Stimulated activated memory B cell treated with anti-CD40 and anti-IgM and Interleukin-4, amounts not matched to agents 10 μg/mL and 1 μg/mL and 100 μg/mL, for 72 hours (primary cell): ENCODE measurements around the gene PPP3R1.
"Not testable (repeated sequence)": the region's sequence is repeated elsewhere in the genome, so short reads cannot be mapped to it uniquely, and the experiment has no call there.

Experiments
- ATAC-seq: fragments of 150-1000 bp; cut with Tn5 transposase; 2 replicates; pipeline ENCODE4 v1.10.0; 2021
- H3K27ac Mint-ChIP-seq: one replicate; pipeline ENCODE4 v1.8.0; 2022; ENCODE audit warnings: mild to moderate bottlenecking, mixed read lengths
- H3K27me3 Mint-ChIP-seq: one replicate; pipeline ENCODE4 v1.8.0; 2022; ENCODE audit warnings: mixed read lengths
- H3K36me3 Mint-ChIP-seq: one replicate; pipeline ENCODE4 v1.8.0; 2022; ENCODE audit warnings: mixed read lengths
- H3K4me1 Mint-ChIP-seq: one replicate; pipeline ENCODE4 v1.8.0; 2022; ENCODE audit warnings: mixed read lengths
- H3K4me3 Mint-ChIP-seq: one replicate; pipeline ENCODE4 v1.8.0; 2022; ENCODE audit warnings: mild to moderate bottlenecking, moderate library complexity, mixed read lengths
- H3K9me3 Mint-ChIP-seq: one replicate; pipeline ENCODE4 v1.8.0; 2022; ENCODE audit warnings: mixed read lengths

PPP3R1 gene

GRCh38 chr2:68190991-68191731, 61.2 kb downstream of the PPP3R1 start:
- Mint-ChIP-seq H3K4me1 (peaks cover 42% of the 10 kb centered on the region), H3K36me3 (peaks cover 10% of the 10 kb centered on the region), H3K9me3 (no peaks in the 10 kb centered on the region), H3K4me3 (no peak overlapping the region), H3K27me3 (no peaks in the 10 kb centered on the region), H3K27ac (peak overlapping the region; percentile 28)
- no peak for ATAC-seq

- Mint-ChIP-seq H3K4me3 (no peak overlapping the region), H3K27me3 (no peaks in the 10 kb centered on the region), H3K4me1 (peaks cover 38% of the 10 kb centered on the region), H3K36me3 (peaks cover 15% of the 10 kb centered on the region), H3K27ac (peak overlapping the region; percentile 28), H3K9me3 (no peaks in the 10 kb centered on the region)
- no peak for ATAC-seq
Observed at GRCh38 chr2:68189991-68190784, 62.1 kb downstream of the PPP3R1 start.

DNA sequence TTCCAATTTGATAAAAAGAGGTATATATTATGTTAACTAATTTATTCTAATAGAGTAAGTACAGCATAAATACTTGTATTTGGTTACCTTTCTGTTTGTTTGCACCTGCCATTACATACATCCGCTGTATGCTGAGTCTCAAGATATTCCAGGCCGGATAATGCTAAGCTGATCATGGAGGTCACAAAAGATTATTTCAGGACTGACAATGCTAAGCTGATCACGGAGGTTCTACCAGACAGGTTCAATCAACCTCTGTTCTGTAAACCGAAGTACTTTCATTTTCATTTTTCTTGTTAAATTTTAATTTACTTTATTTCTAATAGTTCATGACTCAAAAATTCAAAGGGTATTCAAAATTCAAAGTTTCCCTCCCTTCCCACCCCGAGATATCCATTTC, 63.5 kb downstream of the PPP3R1 start:
- ATAC-seq = no peak
- Mint-ChIP-seq H3K4me1 (peaks cover 41% of the 10 kb centered on the region), H3K36me3 (peaks cover 22% of the 10 kb centered on the region), H3K9me3 (no peaks in the 10 kb centered on the region), H3K27me3 (no peaks in the 10 kb centered on the region), H3K4me3 (no peak overlapping the region), H3K27ac (no peak overlapping the region)

DNA sequence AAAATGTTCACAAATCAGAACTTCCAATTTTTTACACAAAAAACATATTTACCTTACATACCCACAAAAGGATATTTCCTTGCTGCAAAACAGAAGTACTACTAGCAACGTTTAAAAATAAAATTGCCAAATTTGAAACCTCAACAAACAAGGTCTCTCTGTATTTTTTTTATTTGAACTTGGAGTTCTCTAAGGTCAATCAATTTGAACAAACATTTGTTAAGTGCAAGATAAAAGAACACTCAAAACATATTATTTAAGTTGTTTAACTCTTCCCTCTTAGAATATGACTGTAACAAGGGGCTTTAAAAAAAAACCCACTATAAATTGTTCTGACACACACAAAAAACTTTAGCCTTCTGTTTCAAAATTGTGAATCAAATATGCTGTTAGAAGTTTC, 65.0 kb downstream of the PPP3R1 start:
- peaks cover 30% of the 10 kb centered on the region for H3K36me3 Mint-ChIP-seq
- ATAC-seq = no peak
- no peaks in the 10 kb centered on the region for H3K9me3 Mint-ChIP-seq
- H3K27ac Mint-ChIP-seq = no peak overlapping the region
- no peaks in the 10 kb centered on the region for H3K27me3 Mint-ChIP-seq
- H3K4me1 Mint-ChIP-seq = peaks cover 30% of the 10 kb centered on the region
- H3K4me3 Mint-ChIP-seq = no peak overlapping the region

GRCh38 chr2:68185541-68186164, 66.7 kb downstream of the PPP3R1 start:
- H3K36me3 Mint-ChIP-seq = peaks cover 36% of the 10 kb centered on the region
- H3K4me1 Mint-ChIP-seq = peaks cover 22% of the 10 kb centered on the region
- no peak overlapping the region for H3K4me3 Mint-ChIP-seq
- H3K9me3 Mint-ChIP-seq = no peaks in the 10 kb centered on the region
- no peak overlapping the region for H3K27ac Mint-ChIP-seq
- ATAC-seq = no peak
- H3K27me3 Mint-ChIP-seq = no peaks in the 10 kb centered on the region

- ATAC-seq = no peak
- peaks cover 46% of the 10 kb centered on the region for H3K36me3 Mint-ChIP-seq
- H3K4me3 Mint-ChIP-seq = no peak overlapping the region
- H3K27me3 Mint-ChIP-seq = no peaks in the 10 kb centered on the region
- H3K9me3 Mint-ChIP-seq = no peaks in the 10 kb centered on the region
- H3K27ac Mint-ChIP-seq = no peak overlapping the region
- peaks cover 25% of the 10 kb centered on the region for H3K4me1 Mint-ChIP-seq
Observed at GRCh38 chr2:68182902-68183301, 69.4 kb downstream of the PPP3R1 start.

DNA sequence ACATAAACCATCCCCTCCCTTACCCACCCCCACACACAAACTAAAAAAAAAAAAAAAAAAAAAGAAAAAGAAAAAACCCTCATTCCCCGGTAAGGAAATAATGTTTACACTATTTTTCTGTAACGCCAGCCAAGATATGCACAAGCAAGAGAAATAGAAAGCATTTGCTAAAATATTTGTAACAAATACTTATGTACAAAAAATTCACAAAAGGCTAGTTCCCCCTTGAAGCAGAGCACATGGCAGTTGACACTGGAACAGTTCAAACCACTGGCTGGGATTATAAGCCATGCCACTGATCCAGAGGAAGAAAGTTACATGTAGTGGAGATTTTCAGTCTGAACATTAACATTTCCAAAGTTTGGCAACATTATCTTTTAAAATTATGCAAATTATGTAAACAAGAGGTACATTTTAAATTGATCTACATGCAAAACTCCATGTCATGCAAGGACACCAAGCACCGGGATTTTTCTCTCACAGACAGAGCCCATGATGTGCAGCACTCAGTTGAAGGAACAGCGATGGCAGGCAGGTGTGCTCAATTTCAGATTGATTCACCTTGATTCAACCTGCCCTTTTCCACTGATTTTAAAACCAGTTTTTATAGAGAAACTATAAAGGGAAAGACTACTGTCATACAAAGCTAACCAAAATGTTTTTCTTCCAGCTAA, 73.2 kb downstream of the PPP3R1 start:
- H3K27me3 Mint-ChIP-seq = no peaks in the 10 kb centered on the region
- H3K4me1 Mint-ChIP-seq = peaks cover 21% of the 10 kb centered on the region
- no peak overlapping the region for H3K4me3 Mint-ChIP-seq
- H3K9me3 Mint-ChIP-seq = no peaks in the 10 kb centered on the region
- no peak for ATAC-seq
- no peak overlapping the region for H3K27ac Mint-ChIP-seq
- peaks cover 38% of the 10 kb centered on the region for H3K36me3 Mint-ChIP-seq

DNA sequence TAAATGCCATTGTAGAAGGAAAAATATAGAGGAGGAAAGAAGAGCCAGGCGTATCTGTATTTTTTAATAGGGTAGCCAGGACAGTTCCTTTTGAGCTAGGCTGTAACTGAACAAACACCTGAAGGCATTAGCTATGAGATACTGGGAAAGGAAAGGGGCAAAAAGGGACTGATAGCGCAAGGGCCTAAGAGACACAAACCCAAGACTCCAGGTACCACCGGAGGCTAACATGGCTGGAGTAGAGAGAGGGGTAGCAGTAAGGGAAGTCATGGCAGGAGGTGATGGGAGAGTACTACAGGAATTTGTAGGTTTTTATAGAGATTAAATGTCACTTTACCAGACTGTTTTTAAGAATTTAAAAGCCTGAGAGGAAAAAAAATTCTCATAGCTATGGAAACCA, 73.9 kb downstream of the PPP3R1 start:
- Mint-ChIP-seq H3K27ac (no peak overlapping the region), H3K4me3 (no peak overlapping the region), H3K4me1 (peaks cover 23% of the 10 kb centered on the region)

GRCh38 chr2:68177541-68177940, 74.8 kb downstream of the PPP3R1 start:
- no peak for ATAC-seq
- Mint-ChIP-seq H3K9me3 (no peaks in the 10 kb centered on the region), H3K27me3 (no peaks in the 10 kb centered on the region), H3K4me3 (no peak overlapping the region), H3K36me3 (peaks cover 40% of the 10 kb centered on the region), H3K4me1 (peaks cover 29% of the 10 kb centered on the region), H3K27ac (no peak overlapping the region)

More for the DNA sequence above, 73.9 kb downstream of the PPP3R1 start:
- no peaks in the 10 kb centered on the region for H3K9me3 Mint-ChIP-seq
- H3K36me3 Mint-ChIP-seq = peaks cover 40% of the 10 kb centered on the region
- H3K27me3 Mint-ChIP-seq = no peaks in the 10 kb centered on the region
- no peak for ATAC-seq

DNA sequence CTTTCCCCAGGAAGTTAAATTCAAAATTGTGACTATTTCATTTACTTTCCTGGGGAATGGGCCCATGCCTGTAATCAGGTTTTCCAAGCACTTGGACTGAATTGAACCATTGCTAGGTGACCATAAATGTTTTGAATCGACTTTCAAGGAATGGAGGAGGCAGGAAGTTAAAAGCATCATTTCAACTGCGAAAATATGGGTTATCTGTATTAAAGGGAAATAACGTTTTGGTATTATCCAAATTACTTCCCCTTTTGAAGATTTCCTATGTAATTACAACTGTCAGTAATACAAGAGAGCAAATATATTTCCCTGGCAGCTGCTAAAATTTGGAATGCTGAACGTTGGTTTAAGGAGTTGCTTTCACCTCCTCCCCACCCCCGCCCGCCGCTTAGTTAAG, 75.7 kb downstream of the PPP3R1 start:
- H3K27me3 Mint-ChIP-seq = no peaks in the 10 kb centered on the region

GRCh38 chr2:68175210-68175609, 77.1 kb downstream of the PPP3R1 start:
- not testable (repeated sequence) for H3K9me3 Mint-ChIP-seq, H3K27me3 Mint-ChIP-seq, ATAC-seq, H3K27ac Mint-ChIP-seq, H3K4me3 Mint-ChIP-seq
- peaks cover 29% of the 10 kb centered on the region for H3K4me1 Mint-ChIP-seq
- H3K36me3 Mint-ChIP-seq = peaks cover 29% of the 10 kb centered on the region

More for the DNA sequence above, 75.7 kb downstream of the PPP3R1 start:
- H3K4me1 Mint-ChIP-seq = peaks cover 29% of the 10 kb centered on the region
- no peak overlapping the region for H3K27ac Mint-ChIP-seq
- no peaks in the 10 kb centered on the region for H3K9me3 Mint-ChIP-seq
- ATAC-seq = no peak
- peaks cover 34% of the 10 kb centered on the region for H3K36me3 Mint-ChIP-seq
- no peak overlapping the region for H3K4me3 Mint-ChIP-seq

GRCh38 chr2:68172990-68173700, 79.2 kb downstream of the PPP3R1 start:
- Mint-ChIP-seq H3K4me1 (peaks cover 23% of the 10 kb centered on the region), H3K4me3 (no peak overlapping the region), H3K36me3 (peaks cover 26% of the 10 kb centered on the region), H3K9me3 (no peaks in the 10 kb centered on the region), H3K27me3 (no peaks in the 10 kb centered on the region), H3K27ac (peak overlapping the region; percentile 1)
- peak; percentile 64 for ATAC-seq

GRCh38 chr2:68172521-68172920, 79.8 kb downstream of the PPP3R1 start:
- H3K9me3 Mint-ChIP-seq = no peaks in the 10 kb centered on the region
- peaks cover 26% of the 10 kb centered on the region for H3K4me1 Mint-ChIP-seq
- no peak for ATAC-seq
- peaks cover 29% of the 10 kb centered on the region for H3K36me3 Mint-ChIP-seq
- no peaks in the 10 kb centered on the region for H3K27me3 Mint-ChIP-seq
- no peak overlapping the region for H3K27ac Mint-ChIP-seq
- no peak overlapping the region for H3K4me3 Mint-ChIP-seq

- no peak overlapping the region for H3K27ac Mint-ChIP-seq
- no peaks in the 10 kb centered on the region for H3K27me3 Mint-ChIP-seq
- peaks cover 27% of the 10 kb centered on the region for H3K36me3 Mint-ChIP-seq
- no peak for ATAC-seq
- peaks cover 22% of the 10 kb centered on the region for H3K4me1 Mint-ChIP-seq
- H3K4me3 Mint-ChIP-seq = no peak overlapping the region
- no peaks in the 10 kb centered on the region for H3K9me3 Mint-ChIP-seq
Observed at GRCh38 chr2:68171684-68172083, 80.6 kb downstream of the PPP3R1 start.
